ENCODE measurements around the gene PSORS1C1. TPM values are rescaled to one million over a fixed set of nuclear protein-coding genes. Genes with fewer than 3 reads are reported as not detected.

PSORS1C1 gene
- total and polyA plus RNA-seq, 2 of the 4 experiments (the other 2 are of a cell fraction), result 0.36 to 1.1 TPM

- BruUV-seq (replicated peaks), result no TSS peak
- H2BK15ac ChIP-seq (ENCODE audit: low read depth, low read length), result no peak overlapping the region
- no peak overlapping the region for H3K9ac ChIP-seq (ENCODE audit: low read depth, low read length)
- no peaks in the 10 kb centered on the region for H3K4me1 ChIP-seq (ENCODE audit: control insufficient read depth, insufficient read depth, low read length)
- H3K18ac ChIP-seq (ENCODE audit: low read depth, low read length), result no peak overlapping the region
- H3K23ac ChIP-seq (ENCODE audit: low read depth, low read length), result no peak overlapping the region
- no peak overlapping the region for H2BK20ac ChIP-seq (ENCODE audit: low read depth, low read length)
- ChIA-PET POLR2A (ENCODE audit: unreplicated experiment) (no interaction called here), CTCF (interaction anchor here (0.6 to 1.3 kb wide), 2 partner anchors 16 to 22 kb away, joined by 3 to 5 read pairs; no protein-coding TSS in a partner anchor)
- H3K27me3 ChIP-seq (ENCODE audit: control insufficient read depth, insufficient read depth, low read length), result peaks cover 14% of the 10 kb centered on the region
- no peaks in the 10 kb centered on the region for H3K9me3 ChIP-seq (ENCODE audit: control insufficient read depth, insufficient read depth, low read length)
- H2BK120ac ChIP-seq (ENCODE audit: low read depth, low read length), result no peak overlapping the region
- no CpG with 5 or more reads among the region's 2 CpGs for WGBS, 2 experiments (ENCODE audit: extremely low coverage in 2 of 2, insufficient read length in 1 of 2)
- no peak overlapping the region for H2BK5ac ChIP-seq (ENCODE audit: low read depth, low read length, poor library complexity, severe bottlenecking)
- no peak overlapping the region for H2AK5ac ChIP-seq (ENCODE audit: low read depth, low read length)
- H2AFZ ChIP-seq (replicated peaks; ENCODE audit: low read length, poor library complexity), result no peak overlapping the region
- no peak overlapping the region for H3K14ac ChIP-seq (replicated peaks; ENCODE audit: low read depth, low read length)
- DNase-seq (no peak), ATAC-seq (ENCODE audit: low read depth) (no peak)
- TF ChIP-seq, protein P1, sequence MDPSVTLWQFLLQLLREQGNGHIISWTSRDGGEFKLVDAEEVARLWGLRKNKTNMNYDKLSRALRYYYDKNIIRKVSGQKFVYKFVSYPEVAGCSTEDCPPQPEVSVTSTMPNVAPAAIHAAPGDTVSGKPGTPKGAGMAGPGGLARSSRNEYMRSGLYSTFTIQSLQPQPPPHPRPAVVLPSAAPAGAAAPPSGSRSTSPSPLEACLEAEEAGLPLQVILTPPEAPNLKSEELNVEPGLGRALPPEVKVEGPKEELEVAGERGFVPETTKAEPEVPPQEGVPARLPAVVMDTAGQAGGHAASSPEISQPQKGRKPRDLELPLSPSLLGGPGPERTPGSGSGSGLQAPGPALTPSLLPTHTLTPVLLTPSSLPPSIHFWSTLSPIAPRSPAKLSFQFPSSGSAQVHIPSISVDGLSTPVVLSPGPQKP (IDR thresholded peaks at IDR 0.05; ENCODE audit: borderline replicate concordance, low read depth, low read length), result no peak
- no peak for TF ChIP-seq CHD1 (IDR thresholded peaks at IDR 0.05; ENCODE audit: low read depth, low read length)
- TF ChIP-seq BHLHE40 (IDR thresholded peaks at IDR 0.05; ENCODE audit: low read depth, low read length), result no peak
- no peak for TF ChIP-seq MXI1 (IDR thresholded peaks at IDR 0.05; ENCODE audit: borderline replicate concordance, low read depth, low read length)
- TF ChIP-seq, protein P2, sequence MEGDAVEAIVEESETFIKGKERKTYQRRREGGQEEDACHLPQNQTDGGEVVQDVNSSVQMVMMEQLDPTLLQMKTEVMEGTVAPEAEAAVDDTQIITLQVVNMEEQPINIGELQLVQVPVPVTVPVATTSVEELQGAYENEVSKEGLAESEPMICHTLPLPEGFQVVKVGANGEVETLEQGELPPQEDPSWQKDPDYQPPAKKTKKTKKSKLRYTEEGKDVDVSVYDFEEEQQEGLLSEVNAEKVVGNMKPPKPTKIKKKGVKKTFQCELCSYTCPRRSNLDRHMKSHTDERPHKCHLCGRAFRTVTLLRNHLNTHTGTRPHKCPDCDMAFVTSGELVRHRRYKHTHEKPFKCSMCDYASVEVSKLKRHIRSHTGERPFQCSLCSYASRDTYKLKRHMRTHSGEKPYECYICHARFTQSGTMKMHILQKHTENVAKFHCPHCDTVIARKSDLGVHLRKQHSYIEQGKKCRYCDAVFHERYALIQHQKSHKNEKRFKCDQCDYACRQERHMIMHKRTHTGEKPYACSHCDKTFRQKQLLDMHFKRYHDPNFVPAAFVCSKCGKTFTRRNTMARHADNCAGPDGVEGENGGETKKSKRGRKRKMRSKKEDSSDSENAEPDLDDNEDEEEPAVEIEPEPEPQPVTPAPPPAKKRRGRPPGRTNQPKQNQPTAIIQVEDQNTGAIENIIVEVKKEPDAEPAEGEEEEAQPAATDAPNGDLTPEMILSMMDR (conservative IDR thresholded peaks at IDR 0.05; ENCODE audit: low read depth, low read length), result no peak
- TF ChIP-seq USF2 (IDR thresholded peaks at IDR 0.05; ENCODE audit: low read depth, low read length), result no peak
- no peak for TF ChIP-seq POLR2A (IDR thresholded peaks at IDR 0.05; ENCODE audit: low read depth, low read length)
- no peak for TF ChIP-seq CEBPB (IDR thresholded peaks at IDR 0.05; ENCODE audit: low read depth, low read length)
- no peak for TF ChIP-seq RFX5 (IDR thresholded peaks at IDR 0.05; ENCODE audit: low read depth, low read length)
- no peak for TF ChIP-seq RCOR1 (IDR thresholded peaks at IDR 0.05; ENCODE audit: insufficient replicate concordance, low read length)
- TF ChIP-seq MAZ (IDR thresholded peaks at IDR 0.05; ENCODE audit: borderline replicate concordance, low read depth, low read length), result no peak
- TF ChIP-seq MAFK (IDR thresholded peaks at IDR 0.05; ENCODE audit: low read depth, low read length), result no peak
- no peak for TF ChIP-seq NFE2L2 (IDR thresholded peaks at IDR 0.05; ENCODE audit: low read depth, low read length)
- TF ChIP-seq RAD21 (IDR thresholded peaks at IDR 0.05; ENCODE audit: low read length), result no peak
- no peak for TF ChIP-seq SMC3 (IDR thresholded peaks at IDR 0.05; ENCODE audit: low read depth, low read length)
- TF ChIP-seq FOS (IDR thresholded peaks at IDR 0.05; ENCODE audit: low read depth, low read length), result no peak
- H4K20me1 ChIP-seq (ENCODE audit: insufficient read depth, low read length), result no peaks in the 10 kb centered on the region
- H3K27ac ChIP-seq (ENCODE audit: insufficient read depth, low read length), result no peak overlapping the region
- no peaks in the 10 kb centered on the region; the same call in 1 of the 2 replicates for H3K9me1 ChIP-seq (ENCODE audit: insufficient read depth, low read length)
- H2AK9ac ChIP-seq (replicated peaks; ENCODE audit: low read depth, low read length, poor library complexity), result no peak overlapping the region
- dilution Hi-C loops (cut with HindIII; ENCODE audit: low sequenced_read_pairs, unreplicated experiment) (no loop called here), in situ Hi-C loops (cut with MboI; ENCODE audit: low sequenced_read_pairs) (no loop called here), intact Hi-C loops (cut with micrococcal nuclease) (no loop called here)
- H4K5ac ChIP-seq (ENCODE audit: low read depth, low read length), result no peak overlapping the region
- no peak overlapping the region for H3K4me3 ChIP-seq (ENCODE audit: insufficient read depth, low read depth, low read length)
- no peak overlapping the region for H3K4ac ChIP-seq (ENCODE audit: low read depth, low read length)
- H3K56ac ChIP-seq (ENCODE audit: extremely low read depth, insufficient read depth, low read length), result no peak overlapping the region
- H3K4me2 ChIP-seq (ENCODE audit: low read depth, low read length), result no peak overlapping the region
- no peaks in the 10 kb centered on the region for H3K79me1 ChIP-seq (ENCODE audit: low read depth in 1 of 2, low read length in 2 of 2)
- no peaks in the 10 kb centered on the region for H3K36me3 ChIP-seq (ENCODE audit: control insufficient read depth, insufficient read depth, low read length)
- no peak overlapping the region for H4K8ac ChIP-seq (ENCODE audit: low read depth in 2 of 2, low read length in 2 of 2)
- H4K91ac ChIP-seq (ENCODE audit: insufficient read depth, low read depth, low read length), result no peak overlapping the region
Observed at GRCh38 chr6:31103136-31103535, 11.5 kb upstream of the PSORS1C1 start.
